Suprapubic skin (tissue), 4 donors: ENCODE results near the gene SLCO1B3. TPM values are rescaled to one million over a fixed set of nuclear protein-coding genes. Genes with fewer than 3 reads are reported as not detected.

Source experiments
- DNase-seq, 2 donors: peaks; one replicate each; pipeline ENCODE4 v3.0.0-alpha.2; 2019; ENCODE audit warnings: low spot score in 2 of 2
- H3K27ac ChIP-seq: fragments of 200-600 bp; sonication (generic); one replicate; pipeline ENCODE4 v1.5.1; 2019
- H3K27me3 ChIP-seq: fragments of 200-600 bp; sonication (generic); one replicate; pipeline ENCODE4 v1.5.1; 2019
- H3K36me3 ChIP-seq: fragments of 200-600 bp; sonication (generic); one replicate; pipeline ENCODE4 v1.5.1; 2019
- H3K4me1 ChIP-seq: fragments of 200-600 bp; sonication (generic); one replicate; pipeline ENCODE4 v1.5.1; 2019
- H3K4me3 ChIP-seq: fragments of 200-600 bp; sonication (generic); one replicate; pipeline ENCODE4 v1.5.1; 2019; ENCODE audit warnings: mild to moderate bottlenecking
- H3K9me3 ChIP-seq: fragments of 200-600 bp; sonication (generic); one replicate; pipeline ENCODE4 v1.5.1; 2019
- CTCF ChIP-seq, 2 donors: fragments of 200-600 bp in 1 of 2; fragments of 450-650 bp in 1 of 2; sonication (generic) in 1 of 2; IDR thresholded peaks; one replicate each; pipeline ENCODE4 v1.5.1; 2016 to 2019; ENCODE audit warnings: antibody characterized with exemption in 2 of 2, mild to moderate bottlenecking in 1 of 2, moderate library complexity in 1 of 2
- EP300 ChIP-seq: sonication (generic); formaldehyde crosslinking; IDR thresholded peaks from one replicate; pipeline ENCODE4 v1.6.1; 2017; ENCODE audit warnings: antibody characterized with exemption
- POLR2A ChIP-seq, 2 donors: fragments of 450-650 bp; IDR thresholded peaks; one replicate each; pipeline ENCODE4 v1.6.1; 2017; ENCODE audit warnings: antibody characterized with exemption in 2 of 2, mild to moderate bottlenecking in 2 of 2, moderate library complexity in 2 of 2
- POLR2AphosphoS5 ChIP-seq, 3 donors: sonication (generic); formaldehyde crosslinking; IDR thresholded peaks; one replicate each; pipeline ENCODE4 v1.6.1; 2017; ENCODE audit warnings: antibody characterized with exemption in 3 of 3
- WGBS: methylation state at CpG from one replicate; pipeline ENCODE4 v1.1.5; 2018; 5-methylcytosine and 5-hydroxymethylcytosine counted together
- total RNA-seq, 4 donors: library from RNA; depleted of rRNA; stranded (reverse); fragments of >200 nt; gene quantifications; one replicate each; pipeline ENCODE4 v1.1.0, GENCODE V29; 2016

The SLCO1B3 gene
- total RNA-seq, 4 donors from 2014 or later, result not detected

GRCh38 chr12:20946732-20947131 lies 136.2 kb downstream of the SLCO1B3 start:
- Histone ChIP-seq H3K9me3 (no peaks in the 10 kb centered on the region), H3K27me3 (no peaks in the 10 kb centered on the region), H3K36me3 (no peaks in the 10 kb centered on the region), H3K27ac (no peak overlapping the region), H3K4me1 (no peaks in the 10 kb centered on the region), H3K4me3 (no peak overlapping the region)
- no peak for DNase-seq
- TF ChIP-seq POLR2AphosphoS5 (IDR thresholded peaks at IDR 0.05) (no peak), EP300 (no peak), CTCF (IDR thresholded peaks at IDR 0.05) (no peak), POLR2A (IDR thresholded peaks at IDR 0.05) (no peak)
- 42% methylated on average over 5 of the region's 5 CpGs for WGBS

GRCh38 chr12:20950248-20950647 lies 139.7 kb downstream of the SLCO1B3 start:
- no peak for DNase-seq
- Histone ChIP-seq H3K27me3 (no peaks in the 10 kb centered on the region), H3K27ac (no peak overlapping the region), H3K4me1 (no peaks in the 10 kb centered on the region), H3K4me3 (no peak overlapping the region), H3K9me3 (no peaks in the 10 kb centered on the region), H3K36me3 (no peaks in the 10 kb centered on the region)
- TF ChIP-seq EP300 (no peak), POLR2AphosphoS5 (IDR thresholded peaks at IDR 0.05) (no peak), CTCF (IDR thresholded peaks at IDR 0.05) (no peak)
- 83% methylated on average over 3 of the region's 3 CpGs for WGBS

- 80% methylated on average over 2 of the region's 2 CpGs for WGBS
- Histone ChIP-seq H3K4me3 (no peak overlapping the region), H3K9me3 (no peaks in the 10 kb centered on the region), H3K36me3 (no peaks in the 10 kb centered on the region), H3K4me1 (no peaks in the 10 kb centered on the region), H3K27ac (no peak overlapping the region), H3K27me3 (no peaks in the 10 kb centered on the region)
- TF ChIP-seq CTCF (IDR thresholded peaks at IDR 0.05) (no peak), POLR2A (IDR thresholded peaks at IDR 0.05) (no peak), POLR2AphosphoS5 (IDR thresholded peaks at IDR 0.05) (no peak), EP300 (no peak)
- DNase-seq, result no peak
Observed at GRCh38 chr12:20963303-20963702, 152.8 kb downstream of the SLCO1B3 start.

GRCh38 chr12:20963762-20964161 lies 153.3 kb downstream of the SLCO1B3 start:
- Histone ChIP-seq H3K4me1 (no peaks in the 10 kb centered on the region), H3K27ac (no peak overlapping the region), H3K27me3 (no peaks in the 10 kb centered on the region), H3K9me3 (no peaks in the 10 kb centered on the region), H3K4me3 (no peak overlapping the region), H3K36me3 (no peaks in the 10 kb centered on the region)
- TF ChIP-seq CTCF (IDR thresholded peaks at IDR 0.05) (no peak), POLR2AphosphoS5 (IDR thresholded peaks at IDR 0.05) (no peak), EP300 (no peak), POLR2A (IDR thresholded peaks at IDR 0.05) (no peak)
- no peak for DNase-seq
- 66% methylated on average over 4 of the region's 4 CpGs for WGBS

Other genes starting within 250 kb of the SLCO1B3 start
- gene SLCO1C1, start 115.4 kb upstream of the SLCO1B3 start, total RNA-seq, result under 1 TPM in 1 of 4 donors, not detected in 3; 0.89 TPM